B cell (primary cell): Measurements from ENCODE around the gene TBX20. TPM values are rescaled to one million over a fixed set of nuclear protein-coding genes. Genes with fewer than 3 reads are reported as not detected.
"Not testable (repeated sequence)": the region's sequence is repeated elsewhere in the genome, so short reads cannot be mapped to it uniquely, and the experiment has no call there.

ENCODE experiments used
- ATAC-seq: fragments of 200-7000 bp; cut with Tn5 transposase; one replicate; pipeline ENCODE4 v1.10.0; 2021; ENCODE audit warnings: low read depth, mild to moderate bottlenecking, moderate number of reproducible peaks, moderate library complexity
- CTCF ChIA-PET: fragments of 350-600 bp; sonication (Branson Sonifier 250); formaldehyde crosslinking; loops from one replicate; lab custom pipeline; 2021; ENCODE audit warnings: antibody characterized with exemption, inconsistent platforms; lab: Charles Lee
- POLR2A ChIA-PET: fragments of 350-600 bp; sonication (Branson Sonifier 250); formaldehyde crosslinking; loops from one replicate; lab custom pipeline; 2021; ENCODE audit warnings: antibody characterized with exemption; lab: Charles Lee
- DNase-seq: peaks from one replicate; pipeline ENCODE4 v3.0.0; 2013
- H2AFZ ChIP-seq: 2 replicates; pipeline ENCODE4 v1.6.1; 2012; ENCODE audit warnings: mild to moderate bottlenecking, low read depth, low read length; ENCODE audit not compliant: insufficient read depth, poor library complexity, severe bottlenecking
- H3K27ac ChIP-seq, 2 donors: 1 replicate in 1 of 2; 2 replicates in 1 of 2; pipeline ENCODE4 v1.5.1; 2012 to 2013; ENCODE audit warnings: low read length in 2 of 2, mild to moderate bottlenecking in 2 of 2, moderate library complexity in 1 of 2
- H3K27me3 ChIP-seq, 4 experiments: fragments of 200-600 bp in 1 of 4; sonication (generic) in 1 of 4; replicated peaks in 1 of 4; 1 replicate in 2 of 4; 2 replicates in 2 of 4; pipeline versions ENCODE4 v1.6.1 to v1.7.0; 2013 to 2016; ENCODE audit warnings: low read length in 3 of 4, mild to moderate bottlenecking in 2 of 4, mixed read lengths in 1 of 4, moderate library complexity in 1 of 4; ENCODE audit not compliant: insufficient read depth in 4 of 4, control insufficient read depth in 3 of 4; ENCODE audit errors: control extremely low read depth in 1 of 4
- H3K36me3 ChIP-seq, 2 experiments: replicated peaks in 1 of 2; 1 replicate in 1 of 2; 2 replicates in 1 of 2; pipeline versions ENCODE4 v1.6.1 to v1.7.1; 2013; ENCODE audit warnings: low read length in 1 of 2; ENCODE audit not compliant: insufficient read depth in 2 of 2, control insufficient read depth in 1 of 2; ENCODE audit errors: control extremely low read depth in 1 of 2, extremely low read depth in 1 of 2
- H3K4me1 ChIP-seq, 2 donors: fragments of 200-600 bp in 1 of 2; sonication (generic) in 1 of 2; 1 replicate in 1 of 2; 2 replicates in 1 of 2; pipeline versions ENCODE4 v1.5.1 to v1.6.1; 2013 to 2017; ENCODE audit warnings: low read length in 2 of 2; ENCODE audit not compliant: control insufficient read depth in 2 of 2, insufficient read depth in 2 of 2
- H3K4me2 ChIP-seq: replicated peaks from 2 replicates; pipeline ENCODE3; 2012; ENCODE audit warnings: mild to moderate bottlenecking, low read depth, low read length; ENCODE audit not compliant: poor library complexity, severe bottlenecking
- H3K4me3 ChIP-seq, 5 experiments: fragments of 200-600 bp in 1 of 5; sonication (generic) in 1 of 5; 1 replicate in 3 of 5; 2 replicates in 2 of 5; pipeline versions ENCODE4 v1.5.1 to v1.7.0; 2011 to 2016; ENCODE audit warnings: low read length in 4 of 5, mild to moderate bottlenecking in 4 of 5, low read depth in 2 of 5, control low read depth in 1 of 5, moderate library complexity in 1 of 5; ENCODE audit not compliant: insufficient read depth in 1 of 5; ENCODE audit errors: control extremely low read depth in 1 of 5, extremely low read depth in 1 of 5
- H3K79me2 ChIP-seq: fragments of 200-600 bp; sonication (generic); one replicate; pipeline ENCODE4 v1.6.0; 2016; ENCODE audit warnings: low read length; ENCODE audit not compliant: control insufficient read depth, insufficient read depth
- H3K9ac ChIP-seq: fragments of 200-600 bp; sonication (generic); 2 replicates; pipeline ENCODE4 v1.6.1; 2017; ENCODE audit warnings: mild to moderate bottlenecking, low read length, moderate library complexity
- H3K9me3 ChIP-seq, 3 donors: one replicate each; pipeline versions ENCODE4 v1.6.1 to v1.7.1; 2013; ENCODE audit warnings: low read length in 2 of 3; ENCODE audit not compliant: control insufficient read depth in 2 of 3, insufficient read depth in 1 of 3; ENCODE audit errors: control extremely low read depth in 1 of 3
- H4K20me1 ChIP-seq: 2 replicates; pipeline ENCODE4 v1.6.0; 2012; ENCODE audit warnings: mild to moderate bottlenecking, low read length; ENCODE audit not compliant: insufficient read depth, control insufficient read depth, poor library complexity, severe bottlenecking
- H3K27ac Mint-ChIP-seq: one replicate; pipeline ENCODE4 v1.8.0; 2021; ENCODE audit warnings: mixed read lengths
- H3K27me3 Mint-ChIP-seq: one replicate; pipeline ENCODE4 v1.8.0; 2021; ENCODE audit warnings: mixed read lengths
- H3K4me1 Mint-ChIP-seq: one replicate; pipeline ENCODE4 v1.8.0; 2021; ENCODE audit warnings: mixed read lengths
- H3K4me3 Mint-ChIP-seq: one replicate; pipeline ENCODE4 v1.8.0; 2021; ENCODE audit warnings: mixed read lengths
- H3K9me3 Mint-ChIP-seq: one replicate; pipeline ENCODE4 v1.8.0; 2022; ENCODE audit warnings: mixed read lengths; ENCODE audit not compliant: insufficient read depth
- CTCF ChIP-seq: fragments of 200-600 bp; IDR thresholded peaks from one replicate; pipeline ENCODE4 v1.8.0; 2022; ENCODE audit warnings: antibody characterized with exemption, mild to moderate bottlenecking
- EZH2 ChIP-seq: IDR thresholded peaks from 2 replicates; pipeline ENCODE4 v1.6.1; 2012; ENCODE audit warnings: borderline replicate concordance, low read depth, mild to moderate bottlenecking, moderate library complexity, low read length; ENCODE audit not compliant: insufficient read depth, poor library complexity, severe bottlenecking
- WGBS: methylation state at CpG from one replicate; pipeline ENCODE4 v1.1.5; 2013; ENCODE audit warnings: missing lambda C conversion rate; ENCODE audit not compliant: insufficient coverage; 5-methylcytosine and 5-hydroxymethylcytosine counted together
- intact Hi-C: fragments of 100-400 bp; cut with micrococcal nuclease; formaldehyde crosslinking; loops from one replicate; pipeline ENCODE4 v1.10.0; 2022
- polyA plus RNA-seq: library from polyadenylated mRNA; depleted of rRNA; stranded (reverse); fragments of >200 nt; gene quantifications from 2 replicates; pipeline ENCODE4 v1.2.3, GENCODE V29; 2012
- total RNA-seq, 2 donors: library from RNA; stranded (reverse); fragments of 120-200 nt in 1 of 2; gene quantifications; 1 replicate in 1 of 2; 2 replicates in 1 of 2; pipeline versions ENCODE4 v1.2.3 to v1.2.4, GENCODE V29; 2013 to 2022

The TBX20 gene
- total and polyA plus RNA-seq, 2 donors (not counting 1 experiment from before 2014, with no cell fraction given), result 0.25 TPM; not detected in 1

GRCh38 chr7:35185908-35186731, 67.8 kb downstream of the TBX20 start:
- no peak for ATAC-seq

GRCh38 chr7:35185578-35185907, 68.4 kb downstream of the TBX20 start:
- peak overlapping the region; percentile 9 for H3K4me3 Mint-ChIP-seq
- peak; percentile 2 for DNase-seq

More at GRCh38 chr7:35185908-35186731, 67.8 kb downstream of the TBX20 start:
- Mint-ChIP-seq H3K4me1 (peaks cover 12% of the 10 kb centered on the region), H3K4me3 (peak overlapping the region; percentile 70), H3K27me3 (peaks cover 18% of the 10 kb centered on the region), H3K9me3 (no peaks in the 10 kb centered on the region), H3K27ac (no peak overlapping the region)
- peaks cover 0 to 14% of the 10 kb centered on the region in 2 donors for H3K4me1 ChIP-seq
- DNase-seq, result peak; percentile 8
- no peaks in the 10 kb centered on the region for H3K79me2 ChIP-seq
- H3K36me3 ChIP-seq, result no peaks in the 10 kb centered on the region
- H3K4me2 ChIP-seq, result peak overlapping the region; percentile 30
- H2AFZ ChIP-seq, result peak overlapping the region; percentile 46
- H3K27ac ChIP-seq, result no peak overlapping the region
- CTCF ChIA-PET, result no interaction called here
- POLR2A ChIA-PET, result no interaction called here
- 3% methylated on average over 67 of the region's 67 CpGs for whole genome bisulfite sequencing
- H4K20me1 ChIP-seq, result no peaks in the 10 kb centered on the region
- H3K4me3 ChIP-seq, result no peak overlapping the region
- H3K9ac ChIP-seq, result no peak overlapping the region
- TF ChIP-seq CTCF, result no peak
- no peak for TF ChIP-seq EZH2
- intact Hi-C loops, result no loop called here
- no peaks in the 10 kb centered on the region for H3K9me3 ChIP-seq
- peaks cover 0 to 15% (median 2%) of the 10 kb centered on the region in 4 experiments for H3K27me3 ChIP-seq

GRCh38 chr7:35184961-35185360, 68.9 kb downstream of the TBX20 start:
- H3K36me3 ChIP-seq, H3K9me3 ChIP-seq, H3K4me3 Mint-ChIP-seq, H3K27ac ChIP-seq, H3K9ac ChIP-seq, intact Hi-C loops, CTCF ChIA-PET, POLR2A ChIA-PET, H2AFZ ChIP-seq, H3K79me2 ChIP-seq, H3K27ac Mint-ChIP-seq, ATAC-seq, H3K4me3 ChIP-seq, H3K9me3 Mint-ChIP-seq, DNase-seq, H3K4me2 ChIP-seq, H4K20me1 ChIP-seq: not testable (repeated sequence)
- peaks cover 0 to 14% of the 10 kb centered on the region in 2 donors for H3K4me1 ChIP-seq
- Mint-ChIP-seq H3K27me3 (peaks cover 18% of the 10 kb centered on the region), H3K4me1 (peaks cover 12% of the 10 kb centered on the region)
- peaks cover 0 to 15% (median 2%) of the 10 kb centered on the region in 4 experiments for H3K27me3 ChIP-seq
- 52% methylated on average over 4 of the region's 5 CpGs for WGBS

More at GRCh38 chr7:35185578-35185907, 68.4 kb downstream of the TBX20 start:
- H3K36me3 ChIP-seq, H2AFZ ChIP-seq, H3K79me2 ChIP-seq, H3K9me3 ChIP-seq, H3K4me2 ChIP-seq, H4K20me1 ChIP-seq, CTCF ChIA-PET, H3K27ac Mint-ChIP-seq, POLR2A ChIA-PET, ATAC-seq, intact Hi-C loops, H3K27ac ChIP-seq, H3K9me3 Mint-ChIP-seq, H3K9ac ChIP-seq, H3K4me3 ChIP-seq: not testable (repeated sequence)
- Mint-ChIP-seq H3K4me1 (peaks cover 12% of the 10 kb centered on the region), H3K27me3 (peaks cover 18% of the 10 kb centered on the region)
- 6% methylated on average over 14 of the region's 14 CpGs for WGBS
- peaks cover 0 to 15% (median 2%) of the 10 kb centered on the region in 4 experiments for H3K27me3 ChIP-seq
- H3K4me1 ChIP-seq, result peaks cover 0 to 14% of the 10 kb centered on the region in 2 donors
